Activated T-helper 9 cell treated with anti-CD3 and anti-CD28 coated beads, Interleukin-2, amount 50 U/mL, for 16 hours (primary cell): ENCODE measurements around the gene LMO3.
"Not testable (repeated sequence)": the region's sequence is repeated elsewhere in the genome, so short reads cannot be mapped to it uniquely, and the experiment has no call there.

Experiments
- DNase-seq: peaks from one replicate; pipeline ENCODE4 v3.0.0-alpha.2; 2020; ENCODE audit warnings: low read depth

The LMO3 gene

GRCh38 chr12:16545836-16546235 is 60.1 kb downstream of the LMO3 start:
- DNase-seq: no peak

- DNase-seq: no peak
Observed at GRCh38 chr12:16542586-16542985, 63.4 kb downstream of the LMO3 start.

GRCh38 chr12:16537652-16538051 is 68.3 kb downstream of the LMO3 start:
- DNase-seq: not testable (repeated sequence)

- no peak for DNase-seq
Observed at GRCh38 chr12:16531621-16532020, 74.3 kb downstream of the LMO3 start.

GRCh38 chr12:16530268-16530850 is 75.6 kb downstream of the LMO3 start:
- DNase-seq: no peak

- no peak for DNase-seq
Observed at GRCh38 chr12:16526693-16527092, 79.3 kb downstream of the LMO3 start.

- DNase-seq: no peak
Observed at GRCh38 chr12:16524378-16524777, 81.6 kb downstream of the LMO3 start.

GRCh38 chr12:16523951-16524331 is 82.0 kb downstream of the LMO3 start:
- DNase-seq: no peak

GRCh38 chr12:16523284-16523950 is 82.5 kb downstream of the LMO3 start:
- no peak for DNase-seq

- DNase-seq: no peak
Observed at GRCh38 chr12:16520328-16520727, 85.6 kb downstream of the LMO3 start.

GRCh38 chr12:16515666-16516065 is 90.3 kb downstream of the LMO3 start:
- DNase-seq: no peak

- DNase-seq: no peak
Observed at GRCh38 chr12:16513231-16513630, 92.7 kb downstream of the LMO3 start.

- no peak for DNase-seq
Observed at GRCh38 chr12:16509411-16509810, 96.6 kb downstream of the LMO3 start.

- DNase-seq: no peak
Observed at GRCh38 chr12:16506394-16506793, 99.6 kb downstream of the LMO3 start.

GRCh38 chr12:16504200-16504599 is 101.8 kb downstream of the LMO3 start:
- DNase-seq: no peak

- no peak for DNase-seq
Observed at GRCh38 chr12:16499611-16500010, 106.4 kb downstream of the LMO3 start.
